ENCODE data around the gene PRDM16. TPM values are rescaled to one million over a fixed set of nuclear protein-coding genes. Genes with fewer than 3 reads are reported as not detected.
A peak's percentile ranks its signal among the peaks of the same experiment; 100 is the strongest.

PRDM16 gene
- total RNA-seq, 1 experiment from 2014 or later, result 1.6 TPM

GRCh38 chr1:3212453-3213355 is 143.7 kb downstream of the PRDM16 start:
- POLR2A ChIA-PET, result interaction anchor here (0.6 kb wide), 1 partner anchor 369 kb away, joined by 6 read pairs; no protein-coding TSS in a partner anchor
- H3K27me3 Mint-ChIP-seq (ENCODE audit: low read depth), result no peaks in the 10 kb centered on the region
- CTCF ChIA-PET, result no interaction called here
- H3K36me3 Mint-ChIP-seq, result no peaks in the 10 kb centered on the region
- no peak overlapping the region for H3K27ac Mint-ChIP-seq
- no peaks in the 10 kb centered on the region for H3K4me1 Mint-ChIP-seq
- no peak overlapping the region for H3K4me3 Mint-ChIP-seq
- no peaks in the 10 kb centered on the region for H3K9me3 Mint-ChIP-seq
- no peak for DNase-seq (ENCODE audit: low spot score)
- TF ChIP-seq, protein P1, sequence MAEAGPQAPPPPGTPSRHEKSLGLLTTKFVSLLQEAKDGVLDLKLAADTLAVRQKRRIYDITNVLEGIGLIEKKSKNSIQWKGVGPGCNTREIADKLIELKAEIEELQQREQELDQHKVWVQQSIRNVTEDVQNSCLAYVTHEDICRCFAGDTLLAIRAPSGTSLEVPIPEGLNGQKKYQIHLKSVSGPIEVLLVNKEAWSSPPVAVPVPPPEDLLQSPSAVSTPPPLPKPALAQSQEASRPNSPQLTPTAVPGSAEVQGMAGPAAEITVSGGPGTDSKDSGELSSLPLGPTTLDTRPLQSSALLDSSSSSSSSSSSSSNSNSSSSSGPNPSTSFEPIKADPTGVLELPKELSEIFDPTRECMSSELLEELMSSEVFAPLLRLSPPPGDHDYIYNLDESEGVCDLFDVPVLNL (CRISPR knock-in tag; IDR thresholded peaks at IDR 0.05; ENCODE audit: borderline replicate concordance, low read depth), result no peak
- peak; percentile 74; the same call in 1 of the 2 replicates for TF ChIP-seq ZNF263 (CRISPR knock-in tag; IDR thresholded peaks at IDR 0.05; ENCODE audit: low read depth)
- TF ChIP-seq MXD4 (CRISPR knock-in tag; IDR thresholded peaks at IDR 0.05; ENCODE audit: borderline replicate concordance), result no peak
- no peak for TF ChIP-seq GABPB1 (CRISPR knock-in tag; IDR thresholded peaks at IDR 0.05)
- no peak for TF ChIP-seq NFE2L1 (CRISPR knock-in tag; IDR thresholded peaks at IDR 0.05)
- no peak for TF ChIP-seq E2F1 (CRISPR knock-in tag; IDR thresholded peaks at IDR 0.05)
- TF ChIP-seq ZNF121 (CRISPR knock-in tag; IDR thresholded peaks at IDR 0.05), result no peak
- no peak for ATAC-seq

DNA sequence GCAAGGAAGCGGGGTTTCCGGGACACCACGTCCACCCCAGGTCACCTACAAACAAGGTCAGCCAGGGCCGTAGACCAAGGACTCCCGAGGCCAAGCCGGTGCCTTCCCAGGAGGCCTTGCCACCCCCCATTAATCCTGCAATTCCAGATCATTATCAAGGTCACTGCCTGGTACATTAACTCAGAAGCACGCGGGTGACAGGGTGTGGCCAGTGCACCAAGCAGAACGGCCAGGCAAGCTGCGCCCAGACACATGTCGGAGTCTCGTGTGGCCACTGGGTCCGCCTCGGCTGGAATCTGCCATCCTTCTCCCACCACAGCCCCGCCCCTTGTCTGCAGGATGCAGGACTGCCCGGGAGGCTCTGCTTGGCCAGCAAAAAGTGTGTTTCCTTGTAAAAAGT is 144.7 kb downstream of the PRDM16 start:
- CTCF ChIA-PET, result no interaction called here
- no peaks in the 10 kb centered on the region for H3K4me1 Mint-ChIP-seq

DNA sequence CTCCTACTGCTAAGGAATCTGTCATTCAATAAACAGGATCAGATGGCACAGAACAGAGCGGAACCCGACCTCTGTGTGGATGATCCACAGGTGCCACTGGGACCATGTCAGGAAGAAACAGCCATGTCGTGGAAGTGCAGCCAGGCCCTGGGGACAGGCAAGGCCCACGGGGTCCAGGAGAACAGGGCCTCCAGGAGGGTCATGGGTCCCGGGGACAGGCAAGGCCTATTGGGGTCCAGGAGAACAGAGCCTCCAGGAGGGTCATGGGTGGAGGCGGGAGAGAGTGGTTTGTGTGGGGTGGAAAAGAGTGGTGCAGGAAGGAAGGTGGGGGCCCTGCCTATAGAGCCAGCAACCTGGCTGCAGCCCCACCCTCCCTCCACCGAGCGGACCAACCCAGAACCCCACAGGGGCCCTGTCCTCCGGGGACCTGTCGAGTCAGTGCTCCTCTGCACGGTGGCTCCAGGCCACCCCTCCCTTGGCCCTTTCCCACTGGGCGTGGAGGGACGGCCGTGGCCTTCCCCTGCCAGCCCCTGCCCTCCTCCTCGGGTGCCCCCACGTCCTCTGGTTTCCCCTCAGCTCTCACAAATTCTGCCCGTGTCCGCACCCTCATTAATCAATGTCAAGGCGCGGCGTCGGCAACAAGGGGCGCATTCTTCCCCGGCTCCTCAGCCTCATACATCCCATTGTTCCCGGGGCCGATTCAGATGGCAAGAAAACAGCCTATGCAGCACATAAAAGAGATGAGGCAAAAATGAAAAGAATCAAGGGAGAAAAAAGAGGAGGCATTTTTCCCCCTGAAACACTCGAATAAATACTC is 146.4 kb downstream of the PRDM16 start:
- DNase-seq (ENCODE audit: low spot score) (no peak), ATAC-seq (no peak)
- POLR2A ChIA-PET, result no interaction called here
- Mint-ChIP-seq H3K9me3 (no peaks in the 10 kb centered on the region), H3K4me1 (no peaks in the 10 kb centered on the region), H3K4me3 (no peak overlapping the region), H3K27ac (no peak overlapping the region), H3K36me3 (no peaks in the 10 kb centered on the region), H3K27me3 (ENCODE audit: low read depth) (no peaks in the 10 kb centered on the region)
- TF ChIP-seq SOX15 (CRISPR knock-in tag; IDR thresholded peaks at IDR 0.05), result no peak
- TF ChIP-seq NR3C1 (CRISPR knock-in tag; conservative IDR thresholded peaks at IDR 0.05; ENCODE audit: low read depth), result no peak
- TF ChIP-seq ZBTB21 (CRISPR knock-in tag; IDR thresholded peaks at IDR 0.05; ENCODE audit: borderline replicate concordance), result no peak
- no peak for TF ChIP-seq HMGXB4 (CRISPR knock-in tag; IDR thresholded peaks at IDR 0.05)
- no peak for TF ChIP-seq ZBTB43 (CRISPR knock-in tag; IDR thresholded peaks at IDR 0.05)
- no peak for TF ChIP-seq E2F5 (CRISPR knock-in tag; IDR thresholded peaks at IDR 0.05)
- no peak for TF ChIP-seq ELF4 (CRISPR knock-in tag; IDR thresholded peaks at IDR 0.05; ENCODE audit: low read depth)
- TF ChIP-seq STAT6 (CRISPR knock-in tag; conservative IDR thresholded peaks at IDR 0.05; ENCODE audit: low read depth), result no peak
- TF ChIP-seq, protein P1 (CRISPR knock-in tag; IDR thresholded peaks at IDR 0.05; ENCODE audit: borderline replicate concordance, low read depth), result no peak
- TF ChIP-seq TCF7 (CRISPR knock-in tag; IDR thresholded peaks at IDR 0.05; ENCODE audit: low read depth), result no peak
- CTCF ChIA-PET, result no interaction called here

More for the DNA sequence above, 144.7 kb downstream of the PRDM16 start:
- DNase-seq (ENCODE audit: low spot score) (no peak), ATAC-seq (no peak)
- no peak overlapping the region for H3K4me3 Mint-ChIP-seq
- POLR2A ChIA-PET, result no interaction called here
- no peak overlapping the region for H3K27ac Mint-ChIP-seq
- no peaks in the 10 kb centered on the region for H3K9me3 Mint-ChIP-seq
- TF ChIP-seq NR1H2 (CRISPR knock-in tag; IDR thresholded peaks at IDR 0.05) (no peak), ESRRA (CRISPR knock-in tag; IDR thresholded peaks at IDR 0.05; ENCODE audit: borderline replicate concordance) (no peak), CREM (CRISPR knock-in tag; IDR thresholded peaks at IDR 0.05) (no peak), SMAD4 (CRISPR knock-in tag; IDR thresholded peaks at IDR 0.05) (no peak)
- H3K36me3 Mint-ChIP-seq, result no peaks in the 10 kb centered on the region
- H3K27me3 Mint-ChIP-seq (ENCODE audit: low read depth), result no peaks in the 10 kb centered on the region
